Hippocampal formation (tissue), 2 donors: ENCODE measurements around the gene MARCHF4.
"Not testable (repeated sequence)": the region's sequence is repeated elsewhere in the genome, so short reads cannot be mapped to it uniquely, and the experiment has no call there.

Experiments
- DNase-seq, 2 donors: peaks; one replicate each; lab custom pipeline; 2025; lab: John Stamatoyannopoulos, UW

Gene MARCHF4

DNA sequence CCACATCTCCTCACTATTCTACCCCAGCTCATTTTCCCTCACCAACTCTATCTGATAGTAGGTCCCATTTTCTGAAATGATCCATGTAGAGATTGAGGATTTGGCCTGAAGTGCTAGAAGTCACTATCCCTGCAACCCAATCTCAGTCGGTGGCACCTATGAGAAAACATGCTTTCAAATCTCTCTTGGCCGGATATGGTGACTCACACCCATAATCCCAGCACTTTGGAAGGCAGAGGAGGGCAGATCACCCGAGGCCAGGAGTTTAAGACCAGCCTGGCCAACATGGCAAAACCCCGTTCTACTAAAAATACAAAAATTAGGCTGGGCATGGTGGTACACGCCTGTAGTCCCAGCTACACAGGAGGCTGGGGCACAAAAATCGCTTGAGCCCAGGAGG, 19.1 kb upstream of the MARCHF4 start:
- DNase-seq = no peak

DNA sequence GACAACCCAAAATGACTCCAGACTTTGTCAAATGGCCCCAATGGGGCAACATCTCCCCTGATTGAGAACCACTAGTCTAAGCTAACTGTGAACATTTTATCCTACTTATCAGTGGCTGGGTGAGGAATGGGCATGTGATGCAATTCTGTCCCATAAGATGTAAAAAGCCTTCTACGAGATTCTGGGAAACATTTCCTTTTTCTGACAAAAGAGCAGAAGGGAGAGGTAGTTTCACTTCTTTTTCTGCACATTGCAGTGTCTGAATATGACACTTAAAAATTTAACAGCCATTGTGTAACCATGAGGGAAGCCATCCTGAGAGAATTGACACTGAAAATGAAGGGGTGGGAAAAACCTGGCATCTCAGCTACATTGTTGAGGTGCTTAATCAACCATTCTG, 17.3 kb upstream of the MARCHF4 start:
- no peak for DNase-seq

DNA sequence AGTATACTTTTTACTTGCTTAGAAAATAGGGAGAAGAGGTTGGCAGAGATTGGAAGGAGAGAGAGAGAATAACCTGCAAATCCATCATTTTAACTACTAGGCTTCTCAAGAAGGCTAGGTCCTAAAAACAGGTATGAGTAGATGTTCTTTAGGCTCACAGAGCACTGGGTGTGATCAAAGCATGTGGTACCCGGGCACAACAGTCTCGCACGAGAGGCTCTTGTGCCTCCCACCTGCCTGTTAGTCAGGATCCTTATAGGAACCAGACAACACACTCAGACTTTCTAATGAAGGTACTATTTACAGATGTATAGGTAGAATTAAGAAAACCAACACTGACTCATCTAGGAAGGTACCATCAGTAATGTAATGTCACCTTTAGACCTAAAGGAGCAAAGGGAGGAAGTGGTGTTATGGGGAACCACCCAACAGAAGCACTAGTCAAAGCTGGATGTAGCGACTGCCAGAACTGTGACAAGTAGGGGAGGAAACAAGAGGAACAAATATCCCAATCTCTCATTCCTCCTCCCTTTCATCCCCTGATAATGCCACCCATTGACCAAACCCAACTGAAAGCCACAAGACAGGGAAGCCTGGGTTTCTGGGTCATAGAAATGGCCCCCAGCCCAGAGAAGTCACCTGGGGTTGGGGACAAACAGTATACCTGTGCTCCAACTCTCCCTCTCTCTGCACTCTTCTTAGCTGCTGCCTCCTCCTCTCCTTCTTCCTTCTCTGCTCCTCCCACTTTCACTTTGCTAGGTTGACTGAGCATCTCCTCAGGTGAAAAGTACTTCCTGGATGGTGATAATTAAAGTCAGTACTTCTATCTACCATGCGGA, 16.0 kb upstream of the MARCHF4 start:
- DNase-seq = no peak

DNA sequence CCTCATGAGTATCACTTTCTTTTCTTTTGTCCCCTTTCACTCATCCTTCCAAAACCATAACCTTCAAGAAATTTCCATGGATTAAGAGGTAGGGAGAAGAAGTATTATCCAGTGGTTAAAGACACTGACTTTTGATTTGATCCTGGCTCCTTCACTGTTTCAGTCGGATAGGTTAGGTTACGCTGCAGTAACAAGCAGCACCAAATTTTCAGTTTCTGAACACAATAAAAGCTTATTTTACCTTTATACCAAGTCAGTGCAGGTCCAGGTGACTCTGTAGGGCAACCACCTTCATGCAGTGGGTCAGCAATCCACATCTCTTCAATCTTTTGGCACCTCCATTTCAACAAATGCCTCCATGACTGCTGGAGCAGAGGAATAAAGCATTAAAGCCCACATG, 15.0 kb upstream of the MARCHF4 start:
- DNase-seq = no peak

DNA sequence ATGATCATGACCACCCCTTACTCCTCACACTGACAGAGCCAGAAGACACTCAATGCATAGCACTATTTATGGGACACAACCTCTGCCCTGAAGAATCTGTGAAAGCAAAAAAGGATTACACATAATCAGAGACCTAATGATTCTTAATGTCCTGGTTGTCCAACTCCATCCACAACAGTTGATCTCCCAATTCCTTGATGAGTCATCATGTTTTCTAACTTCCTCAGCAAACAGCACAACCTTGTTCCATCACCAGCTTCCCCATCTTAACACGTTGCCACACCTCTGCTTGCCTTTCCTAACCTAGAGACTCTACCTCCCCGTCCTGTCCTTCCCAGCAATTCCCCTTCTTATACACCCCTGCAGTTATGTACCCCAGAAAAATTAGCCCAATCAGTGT, 13.2 kb upstream of the MARCHF4 start:
- no peak for DNase-seq

DNA sequence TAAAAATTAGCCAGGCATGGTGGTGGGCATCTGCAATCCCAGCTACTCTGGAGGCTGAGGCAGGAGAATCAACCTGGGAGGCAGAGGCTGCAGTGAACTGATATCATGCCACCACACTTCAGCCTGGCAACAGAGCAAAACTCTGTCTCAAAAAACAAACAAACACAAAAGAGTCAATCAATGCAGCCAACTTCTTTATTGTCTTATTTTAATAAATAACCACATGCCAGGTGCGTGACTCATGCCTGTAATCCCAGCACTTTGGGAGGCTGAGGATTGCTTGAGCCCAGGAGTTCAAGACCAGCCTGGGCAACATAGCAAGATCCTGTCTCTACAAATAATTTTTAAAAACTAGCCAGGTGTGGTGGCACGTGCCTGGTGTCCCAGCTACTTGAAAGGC, 12.1 kb upstream of the MARCHF4 start:
- DNase-seq = not testable (repeated sequence)

DNA sequence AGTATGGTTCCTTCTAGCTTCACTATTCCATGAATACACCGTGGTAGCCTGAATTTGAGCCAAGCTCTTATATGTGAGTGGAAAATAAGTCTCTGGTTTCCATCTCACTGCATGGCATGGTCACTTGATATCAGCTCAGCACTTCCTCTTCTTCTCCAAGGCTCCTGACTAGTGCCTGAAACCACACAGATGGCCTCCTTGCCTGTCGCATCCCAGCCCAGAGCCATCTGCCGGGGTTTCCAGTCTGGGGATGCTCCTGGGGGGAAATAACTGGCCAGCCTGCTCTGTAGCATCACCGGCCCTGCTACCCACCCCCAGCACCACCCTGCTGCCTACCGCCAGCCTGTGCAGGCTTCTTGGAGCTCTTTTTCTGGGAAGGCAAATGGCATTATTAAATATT, 7.7 kb upstream of the MARCHF4 start:
- no peak for DNase-seq

DNA sequence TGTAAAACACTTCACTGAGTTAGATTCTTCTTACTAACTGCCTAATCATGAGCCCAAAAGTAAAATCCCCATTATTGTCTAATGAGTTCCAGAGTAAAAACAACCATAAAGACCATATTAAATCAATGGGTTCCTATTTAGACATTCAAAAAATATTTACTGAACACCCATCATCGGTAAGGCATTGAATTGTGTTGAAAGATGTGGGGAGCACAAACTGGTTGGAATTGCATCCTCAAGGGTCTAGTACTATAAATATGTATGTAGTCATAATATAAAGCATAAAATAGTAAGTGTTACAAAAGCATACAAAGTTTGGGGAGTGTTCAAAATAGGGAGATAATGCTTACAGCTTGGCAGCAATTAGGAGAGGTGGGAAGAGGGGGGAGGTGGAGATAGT, 3.0 kb upstream of the MARCHF4 start:
- DNase-seq = no peak

DNA sequence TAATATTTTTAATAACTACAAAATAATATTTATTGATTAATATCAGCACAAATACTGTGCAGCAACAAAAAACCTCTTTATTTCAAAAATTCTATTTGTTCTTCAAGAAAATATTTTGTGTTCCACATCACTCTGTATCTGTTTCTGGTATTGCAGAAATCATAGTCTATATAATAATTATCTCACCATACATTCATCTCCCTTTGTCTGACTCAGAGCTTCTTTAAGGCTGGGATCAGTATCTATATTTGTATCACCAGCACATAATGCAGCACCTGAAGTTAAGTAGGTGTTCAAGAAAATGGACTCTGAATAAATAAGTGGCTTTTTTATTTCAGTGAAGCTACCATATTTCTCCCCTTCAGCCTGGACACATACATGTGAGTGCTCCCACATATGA, 1.6 kb upstream of the MARCHF4 start:
- no peak for DNase-seq

DNA sequence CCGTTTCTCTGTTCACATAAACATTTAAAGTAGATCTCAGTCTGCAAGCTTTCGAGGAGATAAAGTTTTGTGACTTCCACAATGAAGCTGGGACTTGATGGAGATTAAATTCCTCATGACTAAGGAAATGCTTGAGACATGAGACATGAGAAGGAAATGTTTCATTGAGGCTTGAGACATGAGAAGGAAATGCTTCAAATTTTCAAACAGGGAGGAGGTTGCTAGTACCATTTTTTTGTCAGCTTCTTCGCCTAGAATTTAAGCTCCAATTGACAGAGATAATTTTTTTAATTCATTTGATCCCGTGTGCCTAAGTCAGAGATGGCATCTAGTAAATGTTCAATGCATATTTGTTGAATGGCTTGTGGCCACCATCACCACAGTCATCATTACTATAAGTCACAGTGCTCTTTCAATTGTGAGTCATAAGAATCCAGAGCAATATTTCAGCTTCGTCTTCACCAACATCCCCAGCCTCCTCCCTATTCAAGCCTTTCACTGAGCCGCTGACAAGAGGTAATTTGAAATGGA, 543 bp upstream of the MARCHF4 start:
- DNase-seq = no peak

DNA sequence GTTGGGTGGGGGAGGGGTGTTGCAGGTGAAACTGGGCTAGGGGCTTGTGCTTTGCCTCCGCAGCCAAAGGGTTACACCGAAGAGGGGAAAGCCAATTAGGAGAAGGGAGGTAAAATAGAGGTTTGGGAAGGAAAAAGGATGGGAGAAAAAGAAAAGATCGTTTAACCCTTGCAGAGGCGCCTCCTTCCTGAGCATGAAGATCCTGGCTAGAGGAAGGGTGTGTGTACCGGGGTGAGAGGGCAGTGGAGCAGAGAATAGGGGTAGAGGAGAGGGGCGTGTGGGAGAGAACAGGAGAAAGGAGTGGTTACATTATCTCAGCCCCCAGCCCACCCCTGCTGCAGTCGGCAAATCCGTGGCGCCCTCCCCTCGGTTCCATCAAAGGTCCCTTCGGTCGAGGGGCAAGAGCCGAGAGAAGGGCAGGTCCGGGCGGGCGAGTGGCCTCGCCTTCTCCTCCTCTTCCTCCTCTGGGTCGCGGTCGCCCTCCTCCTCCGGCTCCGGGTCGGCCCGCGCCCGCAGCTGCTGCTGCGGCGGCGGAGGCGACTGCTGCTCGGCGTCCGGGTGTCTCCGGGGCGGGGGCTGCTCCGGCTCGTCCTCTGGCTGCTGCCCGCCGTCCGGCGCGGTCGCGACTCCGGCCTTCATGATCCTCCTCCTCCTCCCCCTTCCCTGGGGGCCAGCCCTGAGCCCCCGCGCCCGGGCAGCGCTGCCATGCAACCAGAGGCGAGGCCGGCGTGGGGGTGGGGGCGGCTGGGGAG, 1.1 kb downstream of the MARCHF4 start:
- no peak for DNase-seq

DNA sequence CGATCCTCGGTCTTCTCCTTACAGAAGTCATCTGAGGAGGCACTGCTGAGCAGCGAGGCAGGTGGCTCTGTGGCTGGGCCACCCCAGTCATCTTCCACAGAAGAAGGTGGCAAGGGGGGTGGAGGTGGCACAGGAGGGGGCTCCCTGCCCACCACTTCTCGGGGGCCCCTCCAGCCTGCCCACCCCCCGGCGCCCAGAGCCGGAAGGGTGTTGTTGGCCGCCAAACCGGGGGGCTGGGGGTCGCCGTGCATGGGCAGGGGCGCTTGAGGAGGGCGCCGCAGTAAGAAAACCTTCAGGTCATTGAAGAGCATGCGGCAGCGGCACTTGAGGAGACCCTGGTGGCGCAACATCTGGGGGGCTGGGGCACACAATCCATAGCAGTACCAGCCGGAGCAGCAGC, 2.5 kb downstream of the MARCHF4 start:
- DNase-seq = no peak

DNA sequence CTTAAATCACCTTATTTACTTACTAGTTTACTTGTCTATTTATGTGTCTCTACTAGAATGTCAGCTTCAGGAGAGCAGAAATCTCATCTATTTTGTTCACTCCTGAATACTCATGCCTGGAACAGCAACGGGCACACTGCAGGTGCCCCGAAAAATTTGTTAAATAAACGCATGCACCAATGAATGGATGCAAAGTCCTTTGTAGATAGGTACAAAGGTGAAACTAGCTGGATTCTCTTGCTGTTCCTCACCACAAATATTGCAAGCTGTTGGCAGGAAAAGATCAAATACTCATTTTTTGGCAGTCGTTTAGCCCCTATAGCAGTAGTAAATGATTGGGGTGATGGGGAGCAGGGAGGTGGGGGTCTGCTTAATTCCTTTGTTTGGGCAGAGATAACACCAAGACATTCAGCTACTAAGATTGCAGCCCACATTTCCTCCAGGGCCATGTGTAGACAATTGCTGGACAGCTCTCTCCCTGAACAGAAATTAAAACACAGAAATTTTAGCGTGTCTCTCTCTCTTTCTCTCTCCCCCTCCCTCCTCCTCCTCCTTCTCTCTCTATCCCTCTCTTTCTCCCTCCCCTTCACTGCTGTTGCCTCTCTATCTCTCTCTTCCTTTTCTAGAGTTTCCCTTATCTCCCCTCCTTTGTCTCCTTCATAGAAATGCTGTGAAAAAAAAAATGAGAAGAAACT, 5.4 kb downstream of the MARCHF4 start:
- DNase-seq = no peak

DNA sequence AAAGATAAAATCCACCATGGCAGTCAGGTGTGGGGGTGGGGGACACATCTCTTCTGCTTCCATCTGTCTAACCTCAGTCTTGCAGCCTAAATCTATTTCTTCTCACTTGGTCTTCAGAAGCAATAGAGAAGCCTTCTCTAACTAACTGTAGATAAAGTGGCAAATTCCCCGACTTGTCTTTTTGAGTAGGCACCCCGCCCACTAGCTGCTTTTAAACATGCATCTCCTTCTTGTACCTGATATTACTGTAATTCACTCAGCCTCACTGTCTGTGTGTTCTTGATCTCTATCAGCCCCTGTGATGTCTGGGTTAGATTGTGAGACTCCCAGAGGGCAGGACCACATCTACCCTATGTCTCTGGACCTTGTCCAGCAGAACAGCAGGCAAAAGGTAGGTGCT, 6.8 kb downstream of the MARCHF4 start:
- DNase-seq = no peak

DNA sequence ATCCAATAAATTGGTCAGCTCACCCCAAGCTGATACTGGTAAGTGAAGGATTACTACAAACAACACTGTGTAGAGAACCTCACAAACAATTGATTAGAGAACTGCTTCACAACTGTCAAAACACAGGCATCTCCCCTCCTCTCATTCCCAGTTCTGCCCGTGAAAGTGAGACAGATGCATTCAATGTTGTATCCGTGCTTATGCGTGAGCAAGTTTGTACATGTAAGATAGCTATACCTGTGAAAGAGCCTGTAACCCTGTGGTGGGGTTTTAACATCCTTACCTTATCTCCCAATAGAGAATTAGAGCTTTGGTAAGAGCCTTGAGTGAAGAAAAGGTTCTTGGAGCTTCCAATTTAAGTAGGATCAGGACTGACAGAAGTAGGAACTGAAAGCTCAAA, 9.1 kb downstream of the MARCHF4 start:
- no peak for DNase-seq

DNA sequence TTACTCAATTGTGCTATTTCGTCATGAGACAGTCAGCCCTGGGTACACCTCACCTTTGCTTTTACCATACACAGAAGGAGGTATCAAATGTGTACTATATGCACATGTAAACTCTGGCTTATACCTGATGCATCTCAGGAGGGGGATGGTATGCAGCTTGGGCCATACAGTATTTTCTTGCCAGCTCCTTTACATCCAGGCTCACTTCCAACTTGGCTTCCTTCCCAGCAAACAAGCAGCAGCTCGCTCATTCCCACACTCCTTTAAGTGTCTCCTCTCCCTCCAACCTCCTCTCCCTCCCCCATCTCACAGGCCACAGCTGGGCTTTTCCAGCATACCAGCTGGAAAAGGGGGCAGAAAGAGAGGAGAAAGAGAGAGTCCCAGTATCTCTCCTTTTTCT, 9.6 kb downstream of the MARCHF4 start:
- no peak for DNase-seq

DNA sequence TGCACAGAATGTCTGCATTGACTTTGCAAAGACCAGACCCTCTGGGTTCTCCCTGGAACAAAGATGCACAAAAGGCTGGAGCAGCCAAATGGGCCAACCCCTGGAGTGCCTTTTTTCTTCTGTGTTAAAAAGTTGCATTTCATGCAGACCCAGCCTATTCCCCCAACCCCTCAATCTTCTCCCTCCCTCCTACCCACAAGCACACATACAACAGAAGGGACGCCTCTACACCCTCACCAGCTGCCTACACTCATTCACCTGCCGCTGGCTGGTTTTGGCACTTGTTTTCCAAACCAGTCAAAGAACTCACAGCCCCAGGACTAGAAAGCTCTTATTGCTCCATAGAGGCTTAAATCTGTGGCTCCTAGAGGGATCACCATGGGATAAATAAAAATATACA, 16.6 kb downstream of the MARCHF4 start:
- DNase-seq = no peak

DNA sequence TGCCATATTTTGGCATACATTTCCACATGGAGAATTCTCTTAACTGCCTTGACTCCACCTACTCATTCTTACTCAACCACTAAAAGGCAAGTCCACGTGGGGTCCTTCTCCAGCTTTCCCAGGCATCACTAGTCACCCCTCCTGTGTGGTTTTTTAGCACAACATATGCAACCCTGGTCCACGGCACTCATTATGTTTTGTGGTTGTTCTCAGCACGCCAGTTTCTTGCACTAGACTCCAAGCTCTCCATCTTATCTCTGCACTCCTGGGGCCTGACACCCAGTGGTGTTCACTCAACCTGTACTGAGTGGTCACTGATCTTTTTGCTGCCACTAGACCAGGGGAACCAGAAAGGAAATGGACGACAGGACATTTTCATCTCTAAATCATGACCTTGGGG, 18.0 kb downstream of the MARCHF4 start:
- DNase-seq = no peak

DNA sequence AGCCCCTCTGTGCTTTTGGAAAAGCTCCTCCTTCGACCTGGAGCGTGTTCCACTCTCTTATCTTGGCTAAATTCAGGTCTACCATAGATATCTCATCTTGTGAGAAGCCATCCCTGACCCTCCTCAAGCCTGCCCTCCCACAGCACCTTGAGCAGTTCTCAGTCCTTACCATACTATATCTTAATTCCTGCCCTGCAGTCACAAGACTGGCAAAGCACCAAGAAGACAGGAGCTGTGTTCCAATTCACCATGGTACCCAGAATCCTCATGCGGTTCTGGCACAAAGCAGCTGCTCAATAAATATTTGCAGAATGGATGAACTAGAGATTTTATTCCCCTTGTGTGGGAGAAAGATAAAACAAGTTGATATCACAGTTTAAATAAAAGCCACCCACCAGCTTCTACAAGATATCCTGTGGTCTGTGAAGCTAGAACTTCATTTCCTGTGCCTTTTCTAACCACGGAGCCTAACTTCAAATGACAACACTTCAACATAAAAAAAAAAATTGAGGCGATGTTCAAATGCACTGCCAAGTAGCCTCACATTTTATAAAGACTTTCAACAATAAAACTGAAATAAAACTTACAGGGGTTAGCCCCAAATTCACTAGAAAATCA, 19.5 kb downstream of the MARCHF4 start:
- no peak for DNase-seq

DNA sequence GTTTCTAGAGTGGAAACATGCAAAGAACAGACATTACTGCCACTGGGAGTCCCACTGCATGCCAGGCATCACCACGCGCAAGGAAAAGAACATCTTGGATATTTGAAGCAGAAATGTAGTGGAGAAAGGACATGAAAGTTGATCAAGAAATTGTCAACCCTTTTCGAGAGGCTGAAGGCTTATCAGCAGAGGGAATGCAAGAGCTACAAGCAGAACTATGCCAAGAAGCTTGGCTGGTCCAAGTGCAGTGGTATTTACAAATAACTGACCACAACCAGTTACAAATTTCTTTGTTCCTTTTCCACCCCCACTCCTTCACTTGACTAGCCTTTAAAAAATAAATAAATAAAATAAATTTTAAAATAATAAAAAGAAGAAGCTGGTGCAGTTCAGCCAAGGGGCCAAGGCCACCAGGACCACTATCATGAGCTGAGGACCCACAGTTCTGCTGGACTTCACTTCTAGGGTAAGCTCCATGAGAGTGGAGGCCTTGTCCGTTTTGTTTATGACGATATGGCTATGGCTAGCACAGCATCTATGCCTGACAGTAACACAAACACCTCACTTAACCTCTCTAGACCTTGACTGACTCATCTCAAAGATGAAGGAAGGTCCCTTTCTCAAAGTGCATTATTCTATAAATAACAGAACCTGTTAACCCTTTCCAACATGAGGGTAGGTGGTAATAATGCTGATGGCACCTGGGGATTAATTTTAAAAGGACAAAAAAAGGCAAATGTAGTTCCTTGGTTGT, 20.9 kb downstream of the MARCHF4 start:
- no peak for DNase-seq

DNA sequence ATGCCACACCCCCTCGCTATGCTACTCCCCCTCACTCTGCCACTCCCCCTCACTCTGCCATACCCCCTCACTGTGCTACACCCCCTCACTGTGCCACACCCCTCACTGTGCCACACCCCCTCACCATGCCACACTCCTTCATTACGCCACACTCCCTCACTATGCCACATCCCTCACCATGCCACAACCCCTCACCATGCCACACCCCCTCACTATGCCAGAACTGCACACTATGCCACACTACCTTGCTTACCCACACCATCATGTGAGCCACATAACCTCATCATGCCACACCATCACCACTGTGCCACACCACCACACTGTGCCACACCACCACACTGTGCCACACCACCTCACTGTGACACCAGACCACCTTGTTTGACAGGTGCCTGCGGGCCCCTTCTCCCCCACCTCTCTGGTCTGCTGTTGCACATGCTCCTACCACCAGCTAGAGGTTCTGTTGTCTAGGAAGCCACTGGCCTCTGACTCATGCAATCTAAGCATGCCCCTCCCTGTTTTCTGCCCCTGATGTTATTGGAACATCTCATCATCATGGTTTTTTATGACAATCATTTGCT, 22.0 kb downstream of the MARCHF4 start:
- no peak for DNase-seq
